Endothelial cell of umbilical vein (primary cell): ENCODE measurements around the gene PAK5. TPM values are rescaled to one million over a fixed set of nuclear protein-coding genes. Genes with fewer than 3 reads are reported as not detected.

Source experiments
- BruUV-seq: library from RNA; stranded (reverse); fragments of 400-500 nt; replicated peaks from 2 replicates; lab custom pipeline; 2021; lab: Mats Ljungman, UMichigan
- CTCF ChIA-PET: fragments of 300-600, 350-600 bp; sonication (Branson Sonifier 250); formaldehyde crosslinking; loops from one replicate; lab custom pipeline; 2021; ENCODE audit warnings: antibody characterized with exemption, inconsistent platforms; lab: Charles Lee
- POLR2A ChIA-PET: fragments of 300-600, 350-600 bp; sonication (Branson Sonifier 250); formaldehyde crosslinking; loops from one replicate; lab custom pipeline; 2021; ENCODE audit warnings: antibody characterized with exemption, inconsistent platforms; lab: Charles Lee
- DNase-seq: peaks from one replicate; pipeline ENCODE4 v3.0.0-alpha.2; 2011; ENCODE audit warnings: low read depth, low spot score
- FAIRE-seq: peaks from 2 replicates; lab custom pipeline; 2011; peaks lifted over from hg19 to GRCh38; lab: Jason Lieb, UNC
- H2AFZ ChIP-seq: 2 replicates; pipeline ENCODE4 v1.6.0; 2012; ENCODE audit warnings: low read depth, low read length, control low read depth, inconsistent platforms
- H3K27ac ChIP-seq: 2 replicates; pipeline ENCODE4 v1.5.1; 2011; ENCODE audit warnings: low read depth, mild to moderate bottlenecking, control low read depth, low read length, moderate library complexity; ENCODE audit not compliant: insufficient read depth
- H3K27me3 ChIP-seq, 2 experiments: 2 replicates each; pipeline versions ENCODE4 v1.6.0 to v1.6.1; 2011; ENCODE audit warnings: low read length in 2 of 2, mixed read lengths in 1 of 2; ENCODE audit not compliant: control insufficient read depth in 2 of 2, insufficient read depth in 2 of 2
- H3K36me3 ChIP-seq, 2 experiments: 2 replicates in 1 of 2; 3 replicates in 1 of 2; pipeline ENCODE4 v1.5.1; 2011; ENCODE audit warnings: low read length in 2 of 2, mild to moderate bottlenecking in 1 of 2, moderate library complexity in 1 of 2; ENCODE audit not compliant: control insufficient read depth in 2 of 2, insufficient read depth in 2 of 2; ENCODE audit errors: extremely low read depth in 1 of 2
- H3K4me1 ChIP-seq: 3 replicates; pipeline ENCODE4 v1.5.1; 2011; ENCODE audit warnings: mild to moderate bottlenecking, low read length; ENCODE audit not compliant: control insufficient read depth, insufficient read depth; ENCODE audit errors: extremely low read depth
- H3K4me2 ChIP-seq: 2 replicates; pipeline ENCODE4 v1.6.1; 2011; ENCODE audit warnings: low read length, control low read depth, mixed read lengths; ENCODE audit not compliant: insufficient read depth
- H3K4me3 ChIP-seq, 3 experiments: fragments of 200-600 bp in 1 of 3; sonication (generic), shearing (Covaris generic) in 1 of 3; replicated peaks in 1 of 3; 2 replicates each; pipeline ENCODE4 v1.5.1; 2011 to 2016; ENCODE audit warnings: control low read depth in 3 of 3, low read length in 3 of 3, mild to moderate bottlenecking in 2 of 3, inconsistent platforms in 1 of 3, low read depth in 1 of 3, moderate library complexity in 1 of 3; ENCODE audit not compliant: insufficient read depth in 1 of 3
- H3K79me2 ChIP-seq: 2 replicates; pipeline ENCODE4 v1.6.0; 2012; ENCODE audit warnings: low read length, inconsistent platforms; ENCODE audit not compliant: control insufficient read depth, insufficient read depth
- H3K9ac ChIP-seq: replicated peaks from 2 replicates; pipeline ENCODE3; 2011; ENCODE audit warnings: low read length, control low read depth; ENCODE audit not compliant: insufficient read depth; ENCODE audit errors: extremely low read depth
- H3K9me1 ChIP-seq: replicated peaks from 3 replicates; pipeline ENCODE4 v1.6.0; 2011; ENCODE audit warnings: mild to moderate bottlenecking, low read length; ENCODE audit not compliant: control insufficient read depth, insufficient read depth; ENCODE audit errors: extremely low read depth
- H3K9me3 ChIP-seq: replicated peaks from 2 replicates; pipeline ENCODE4 v1.5.1; 2012; ENCODE audit warnings: low read length, inconsistent platforms; ENCODE audit not compliant: control insufficient read depth, insufficient read depth
- H4K20me1 ChIP-seq: replicated peaks from 2 replicates; pipeline ENCODE3; 2011; ENCODE audit warnings: mild to moderate bottlenecking, low read length; ENCODE audit not compliant: control insufficient read depth, insufficient read depth; ENCODE audit errors: extremely low read depth
- EZH2 ChIP-seq: IDR thresholded peaks from 2 replicates; pipeline ENCODE4 v1.6.1; 2012; ENCODE audit warnings: borderline replicate concordance, low read depth, mild to moderate bottlenecking, moderate library complexity, low read length, inconsistent platforms; ENCODE audit not compliant: severe bottlenecking
- FOS ChIP-seq: IDR thresholded peaks from 2 replicates; pipeline ENCODE4 v1.6.1; 2011; ENCODE audit warnings: mild to moderate bottlenecking, low read length, moderate library complexity, borderline replicate concordance; ENCODE audit not compliant: insufficient read depth
- JUN ChIP-seq: IDR thresholded peaks from 2 replicates; pipeline ENCODE4 v1.6.1; 2011; ENCODE audit warnings: borderline replicate concordance, low read depth; ENCODE audit not compliant: insufficient read length, insufficient read depth
- MYC ChIP-seq: IDR thresholded peaks from one replicate; pipeline ENCODE4 v1.6.1; 2011; ENCODE audit warnings: mild to moderate bottlenecking, low read depth, low read length
- POLR2A ChIP-seq: IDR thresholded peaks from 2 replicates; pipeline ENCODE4 v1.6.1; 2012; ENCODE audit warnings: low read depth, mild to moderate bottlenecking, control low read depth, low read length
- POLR2AphosphoS5 ChIP-seq: IDR thresholded peaks from 2 replicates; pipeline ENCODE4 v1.6.1; 2012; ENCODE audit warnings: low read depth, mild to moderate bottlenecking, control low read depth, low read length, moderate library complexity; ENCODE audit not compliant: insufficient read depth
- dilution Hi-C: fragments of 300-500 bp; cut with MboI; formaldehyde crosslinking; loops from one replicate; pipeline ENCODE4 v1.15.0; 2019; ENCODE audit warnings: low sequenced_read_pairs; ENCODE audit not compliant: extremely low pct_ligation_motif_present
- intact Hi-C: fragments of 100-400 bp; cut with micrococcal nuclease; formaldehyde crosslinking; loops from one replicate; pipeline ENCODE4 v1.10.0; 2022
- polyA plus RNA-seq, 4 experiments: library from polyadenylated mRNA; depleted of rRNA in 3 of 4; stranded (reverse) in 3 of 4; unstranded in 1 of 4; fragments of >200 nt; gene quantifications; 2 replicates each; pipeline versions ENCODE4 v1.2.1 to v1.2.3, GENCODE V29; 2011 to 2012; ENCODE audit warnings: missing spikeins in 1 of 4
- total RNA-seq: library from RNA; stranded (reverse); gene quantifications from 2 replicates; pipeline ENCODE4 v1.2.3, GENCODE V29; 2021
- TF ChIP-seq, protein P1 (sequence below), 2 donors: IDR thresholded peaks; 1 replicate in 1 of 2; 2 replicates in 1 of 2; pipeline ENCODE4 v1.5.1; 2011; ENCODE audit warnings: low read length in 2 of 2, mild to moderate bottlenecking in 2 of 2, moderate library complexity in 2 of 2, control low read depth in 1 of 2, inconsistent platforms in 1 of 2, low read depth in 1 of 2; ENCODE audit not compliant: insufficient read depth in 1 of 2; ENCODE audit errors: extremely low read depth in 1 of 2
- TF ChIP-seq, protein P2 (sequence below): IDR thresholded peaks from 2 replicates; pipeline ENCODE4 v1.6.1; 2011; ENCODE audit not compliant: insufficient read depth, insufficient read length

The PAK5 gene
- total and polyA plus RNA-seq, 2 donors (not counting 3 experiments of a cell fraction or from before 2014, with no cell fraction given), result not detected

- Histone ChIP-seq H3K9me3 (no peaks in the 10 kb centered on the region), H4K20me1 (no peaks in the 10 kb centered on the region), H3K36me3 (no peaks in the 10 kb centered on the region), H3K9ac (no peak overlapping the region), H3K4me1 (no peaks in the 10 kb centered on the region), H3K9me1 (no peaks in the 10 kb centered on the region), H3K27me3 (no peaks in the 10 kb centered on the region), H3K4me3 (no peak overlapping the region), H2AFZ (no peak overlapping the region), H3K27ac (no peak overlapping the region), H3K4me2 (no peak overlapping the region), H3K79me2 (no peaks in the 10 kb centered on the region)
- dilution Hi-C loops (no loop called here), intact Hi-C loops (no loop called here)
- FAIRE-seq, result no peak
- ChIA-PET POLR2A (no interaction called here), CTCF (interaction anchor here (0.7 kb wide), 1 partner anchor 14 kb away, joined by 3 read pairs; no protein-coding TSS in a partner anchor)
- BruUV-seq, result no TSS peak
- no peak for TF ChIP-seq JUN
- TF ChIP-seq EZH2, result no peak
- TF ChIP-seq POLR2A, result no peak
- TF ChIP-seq FOS, result no peak
- TF ChIP-seq, protein P1, sequence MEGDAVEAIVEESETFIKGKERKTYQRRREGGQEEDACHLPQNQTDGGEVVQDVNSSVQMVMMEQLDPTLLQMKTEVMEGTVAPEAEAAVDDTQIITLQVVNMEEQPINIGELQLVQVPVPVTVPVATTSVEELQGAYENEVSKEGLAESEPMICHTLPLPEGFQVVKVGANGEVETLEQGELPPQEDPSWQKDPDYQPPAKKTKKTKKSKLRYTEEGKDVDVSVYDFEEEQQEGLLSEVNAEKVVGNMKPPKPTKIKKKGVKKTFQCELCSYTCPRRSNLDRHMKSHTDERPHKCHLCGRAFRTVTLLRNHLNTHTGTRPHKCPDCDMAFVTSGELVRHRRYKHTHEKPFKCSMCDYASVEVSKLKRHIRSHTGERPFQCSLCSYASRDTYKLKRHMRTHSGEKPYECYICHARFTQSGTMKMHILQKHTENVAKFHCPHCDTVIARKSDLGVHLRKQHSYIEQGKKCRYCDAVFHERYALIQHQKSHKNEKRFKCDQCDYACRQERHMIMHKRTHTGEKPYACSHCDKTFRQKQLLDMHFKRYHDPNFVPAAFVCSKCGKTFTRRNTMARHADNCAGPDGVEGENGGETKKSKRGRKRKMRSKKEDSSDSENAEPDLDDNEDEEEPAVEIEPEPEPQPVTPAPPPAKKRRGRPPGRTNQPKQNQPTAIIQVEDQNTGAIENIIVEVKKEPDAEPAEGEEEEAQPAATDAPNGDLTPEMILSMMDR (IDR thresholded peaks at IDR 0.05; ENCODE audit: extremely low read depth in 1 of 2, insufficient read depth in 1 of 2, low read depth in 1 of 2, low read length in 2 of 2), result no peak
- TF ChIP-seq, protein P2, sequence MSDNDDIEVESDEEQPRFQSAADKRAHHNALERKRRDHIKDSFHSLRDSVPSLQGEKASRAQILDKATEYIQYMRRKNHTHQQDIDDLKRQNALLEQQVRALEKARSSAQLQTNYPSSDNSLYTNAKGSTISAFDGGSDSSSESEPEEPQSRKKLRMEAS, result no peak
- TF ChIP-seq MYC, result no peak
- TF ChIP-seq POLR2AphosphoS5, result no peak
- no peak for DNase-seq
Observed at GRCh38 chr20:9705722-9706476, 133.0 kb downstream of the PAK5 start.
